GM12878 (cell line): ENCODE results near the gene CCDC85B. TPM values are rescaled to one million over a fixed set of nuclear protein-coding genes. Genes with fewer than 3 reads are reported as not detected.

ENCODE experiments used
- ATAC-seq: fragments of 200-7000 bp; cut with Tn5 transposase; 3 replicates; pipeline ENCODE4 v1.9.1; 2020; ENCODE audit warnings: mild to moderate bottlenecking, moderate library complexity
- BruUV-seq: library from RNA; stranded (reverse); fragments of 400-500 nt; replicated peaks from 2 replicates; lab custom pipeline; 2021; lab: Mats Ljungman, UMichigan
- CTCF ChIA-PET: fragments of 300-600 bp; sonication (Branson Sonifier 250); formaldehyde crosslinking; extraction: SDS; loops from one replicate; lab custom pipeline; 2021; ENCODE audit warnings: inconsistent platforms; lab: Yijun Ruan, JAX
- POLR2A ChIA-PET: fragments of 350-600 bp; formaldehyde crosslinking; extraction: SDS; loops from one replicate; lab custom pipeline; 2021; ENCODE audit warnings: inconsistent platforms; lab: Charles Lee
- RAD21 ChIA-PET: fragments of 300-600 bp; sonication (Branson Sonifier 250); formaldehyde crosslinking; loops from one replicate; lab custom pipeline; 2023; ENCODE audit warnings: antibody characterized with exemption; ENCODE audit not compliant: unreplicated experiment; lab: Charles Lee
- SMC1A ChIA-PET: fragments of 300-600 bp; sonication (Branson Sonifier 250); formaldehyde crosslinking; loops from one replicate; lab custom pipeline; 2023; ENCODE audit not compliant: unreplicated experiment, uncharacterized antibody; lab: Charles Lee
- DNase-seq: peaks from one replicate; pipeline ENCODE4 v3.0.0-alpha.2; 2011; ENCODE audit warnings: low read depth, low spot score
- FAIRE-seq: peaks from 3 replicates; lab custom pipeline; 2011; peaks lifted over from hg19 to GRCh38; lab: Jason Lieb, UNC
- H2AFZ ChIP-seq: 2 replicates; pipeline ENCODE4 v1.6.0; 2011; ENCODE audit warnings: low read depth, low read length, control low read depth; ENCODE audit not compliant: control insufficient read depth
- H3K27ac ChIP-seq: 2 replicates; pipeline ENCODE4 v1.5.1; 2011; ENCODE audit warnings: control low read depth; ENCODE audit not compliant: control insufficient read depth, insufficient read depth
- H3K27me3 ChIP-seq, 2 experiments: replicated peaks in 1 of 2; 2 replicates each; pipeline versions ENCODE4 v1.6.0 to v1.6.1; 2011; ENCODE audit warnings: low read length in 1 of 2; ENCODE audit not compliant: control insufficient read depth in 2 of 2, insufficient read depth in 2 of 2
- H3K36me3 ChIP-seq, 2 experiments: 2 replicates each; pipeline ENCODE4 v1.5.1; 2011; ENCODE audit warnings: low read length in 1 of 2; ENCODE audit not compliant: control insufficient read depth in 2 of 2, insufficient read depth in 2 of 2
- H3K4me1 ChIP-seq: 2 replicates; pipeline ENCODE4 v1.6.1; 2011; ENCODE audit warnings: mild to moderate bottlenecking, low read length, moderate library complexity, mixed read lengths; ENCODE audit not compliant: control insufficient read depth, insufficient read depth
- H3K4me2 ChIP-seq: 2 replicates; pipeline ENCODE4 v1.6.0; 2011; ENCODE audit warnings: control low read depth; ENCODE audit not compliant: control insufficient read depth, insufficient read depth
- H3K4me3 ChIP-seq: fragments of 200-600 bp; sonication (generic); 2 replicates; pipeline ENCODE4 v1.5.1; 2016
- H3K79me2 ChIP-seq: 2 replicates; pipeline ENCODE4 v1.6.0; 2011; ENCODE audit warnings: low read length; ENCODE audit not compliant: control insufficient read depth, insufficient read depth
- H3K9ac ChIP-seq: 2 replicates; pipeline ENCODE4 v1.8.0; 2011; ENCODE audit warnings: low read length, control low read depth, mixed read lengths; ENCODE audit not compliant: control insufficient read depth, insufficient read depth
- H3K9me3 ChIP-seq: replicated peaks from 3 replicates; pipeline ENCODE4 v1.5.1; 2011; ENCODE audit warnings: mild to moderate bottlenecking, low read length; ENCODE audit not compliant: control insufficient read depth, insufficient read depth
- H4K20me1 ChIP-seq: 2 replicates; pipeline ENCODE4 v1.6.0; 2011; ENCODE audit not compliant: control insufficient read depth, insufficient read depth
- CTCF ChIP-seq, 3 experiments: IDR thresholded peaks in 2 of 3; conservative IDR thresholded peaks in 1 of 3; 2 replicates each; pipeline ENCODE4 v1.5.1; 2011; ENCODE audit warnings: low read depth in 3 of 3, low read length in 3 of 3, mild to moderate bottlenecking in 3 of 3, control low read depth in 2 of 3, moderate library complexity in 2 of 3, inconsistent platforms in 1 of 3, mixed read lengths in 1 of 3; ENCODE audit not compliant: control insufficient read depth in 2 of 3, insufficient read depth in 1 of 3; ENCODE audit errors: extremely low read depth in 1 of 3
- ESRRA ChIP-seq: IDR thresholded peaks from 2 replicates; pipeline ENCODE4 v1.6.1; 2012; ENCODE audit warnings: mild to moderate bottlenecking, low read length, improper control_type of control experiment
- FOXM1 ChIP-seq: IDR thresholded peaks from 2 replicates; pipeline ENCODE4 v1.6.1; 2012; ENCODE audit warnings: low read depth, mild to moderate bottlenecking, inconsistent platforms, low read length, moderate library complexity
- MTA2 ChIP-seq: fragments of 450-650 bp; IDR thresholded peaks from 2 replicates; pipeline ENCODE4 v1.6.1; 2016; ENCODE audit warnings: low read depth, mild to moderate bottlenecking, moderate library complexity
- SMC3 ChIP-seq: IDR thresholded peaks from 2 replicates; pipeline ENCODE4 v1.6.1; 2011; ENCODE audit warnings: low read length, improper control_type of control experiment, borderline replicate concordance
- ZNF207 ChIP-seq: fragments of 450-650 bp; IDR thresholded peaks from 2 replicates; pipeline ENCODE4 v1.6.1; 2014; ENCODE audit warnings: antibody characterized with exemption, mild to moderate bottlenecking, borderline replicate concordance
- WGBS: methylation state at CpG from one replicate; pipeline ENCODE4 v1.1.6; 2016; ENCODE audit warnings: low lambda C conversion rate; ENCODE audit not compliant: insufficient replicate concordance, insufficient coverage; ENCODE audit errors: missing lambda C conversion rate; 5-methylcytosine and 5-hydroxymethylcytosine counted together
- in situ Hi-C: fragments of 300-500 bp; cut with MboI; formaldehyde crosslinking; loops from 9 replicates; pipeline ENCODE4 v1.14.3; 2018; ENCODE audit warnings: mixed read lengths
- intact Hi-C: fragments of 100-400 bp; cut with micrococcal nuclease; formaldehyde crosslinking; loops from one replicate; pipeline ENCODE4 v1.14.2; 2022; ENCODE audit not compliant: unreplicated experiment
- polyA plus RNA-seq, 11 experiments: library from polyadenylated mRNA; depleted of rRNA in 4 of 11; unstranded in 6 of 11; stranded (reverse) in 5 of 11; fragments of >200 nt; fragmentation: Nextera tagmentation in 4 of 11; fragmentation: Illumina TruSeq in 1 of 11; extraction: Ambion mirVana in 4 of 11; extraction: Trizol in 1 of 11; gene quantifications; 1 replicate in 1 of 11; 2 replicates in 10 of 11; pipeline versions ENCODE4 v1.2.1 to v1.2.3, GENCODE V29; 2011 to 2016; ENCODE audit warnings: inconsistent platforms in 2 of 11, missing spikeins in 2 of 11, low read depth in 1 of 11
- total RNA-seq, 4 experiments: library from RNA; depleted of rRNA in 3 of 4; stranded (reverse); fragments of >200 nt in 3 of 4; fragmentation: Illumina TruSeq in 1 of 4; extraction: Trizol in 1 of 4; gene quantifications; 2 replicates each; pipeline versions ENCODE4 v1.2.1 to v1.2.3, GENCODE V29; 2013 to 2021
- TF ChIP-seq, protein P1 (sequence below): fragments of 450-650 bp; IDR thresholded peaks from 2 replicates; pipeline ENCODE4 v1.6.1; 2018; ENCODE audit warnings: mild to moderate bottlenecking, low read depth, moderate library complexity; ENCODE audit not compliant: partially characterized antibody
- TF ChIP-seq, protein P2 (sequence below): fragments of 450-650 bp; IDR thresholded peaks from 2 replicates; pipeline ENCODE4 v1.6.1; 2017; ENCODE audit warnings: mild to moderate bottlenecking, moderate library complexity

CCDC85B gene
- total and polyA plus RNA-seq, 10 of the 15 experiments (the other 5 are each of a cell fraction or from before 2014, with no cell fraction given): 0.32 to 114 (median 49.5) TPM

DNA sequence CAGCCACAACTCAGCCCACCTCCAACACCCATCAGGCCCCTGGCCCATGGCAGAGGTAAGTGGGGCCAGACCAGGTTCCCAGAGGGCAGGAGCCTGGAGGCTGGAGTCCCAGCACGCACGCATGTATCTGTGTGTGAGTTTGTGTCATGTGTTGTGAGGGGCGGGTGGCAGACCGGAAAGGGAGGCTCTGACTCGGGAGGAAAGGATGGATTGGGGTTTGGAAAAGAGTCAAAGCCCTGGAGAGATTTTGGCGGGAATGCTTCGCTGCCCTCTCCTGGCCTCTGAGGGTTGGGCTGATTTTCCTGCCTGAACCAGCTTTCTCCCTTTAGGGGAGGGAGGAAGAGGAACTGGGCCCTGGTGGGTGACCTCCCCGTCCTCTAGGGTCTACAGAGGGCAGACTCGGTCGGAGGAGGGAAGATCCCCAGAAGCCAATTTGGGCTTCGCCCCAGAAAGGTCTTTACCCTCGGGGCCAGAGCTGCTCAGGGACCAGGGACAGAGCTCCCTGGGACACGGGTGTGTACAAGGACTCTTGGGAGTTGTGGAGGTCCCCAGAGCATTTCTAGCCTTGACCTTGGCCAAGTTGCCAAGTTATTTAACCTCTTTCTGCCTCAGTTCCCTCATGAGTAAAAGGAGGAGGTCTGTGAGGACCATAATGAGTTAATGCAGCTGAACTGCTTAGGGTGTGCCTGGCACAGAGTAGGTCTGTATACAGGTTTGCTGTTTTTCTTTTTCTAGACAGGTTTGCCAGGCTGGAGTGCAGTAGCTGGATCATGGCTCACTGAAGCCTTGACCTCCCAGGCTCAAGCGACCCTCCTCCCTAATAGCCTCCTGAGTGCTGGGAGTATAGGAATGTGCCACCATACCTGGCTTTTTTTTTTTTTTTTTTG is 21.5 kb downstream of the CCDC85B start:
- ChIA-PET RAD21 (interaction anchor here (1.5 to 2.1 kb wide), 4 partner anchors 13 to 27 kb away, joined by 7 to 18 read pairs (median 8); partner anchors contain the start of gene CCDC85B), SMC1A (interaction anchor here (0.7 to 3.2 kb wide), 7 partner anchors 10 to 110 kb away, joined by 3 to 24 read pairs (median 3); partner anchors contain the start of genes CCDC85B and FIBP), POLR2A (interaction anchor here (0.5 to 2.1 kb wide), 11 partner anchors 10 to 1567 kb away, joined by 3 to 34 read pairs (median 4); partner anchors contain the start of genes CCDC85B, FIBP and FOSL1), CTCF (interaction anchor here (1.0 to 6.5 kb wide), 8 partner anchors 10 to 30 kb away, joined by 3 to 89 read pairs (median 4); partner anchors contain the start of genes CCDC85B, FIBP and FOSL1)
- in situ Hi-C loops: no loop called here
- no peaks in the 10 kb centered on the region; a peak in 1 of 4 replicates for H3K36me3 ChIP-seq
- H2AFZ ChIP-seq: peak overlapping the region; percentile 11
- no TSS peak for BruUV-seq
- H3K4me1 ChIP-seq: peaks cover 32% of the 10 kb centered on the region
- 11% methylated on average over 14 of the region's 14 CpGs for WGBS
- FAIRE-seq (no peak), DNase-seq (no peak), ATAC-seq (peak; percentile 63)
- peaks cover 2% of the 10 kb centered on the region; the same call in 1 of the 2 replicates for H3K79me2 ChIP-seq
- no peaks in the 10 kb centered on the region for H4K20me1 ChIP-seq
- H3K9ac ChIP-seq: no peak overlapping the region
- H3K27ac ChIP-seq: peak overlapping the region; percentile 38; the same call in 1 of the 2 replicates
- no peak overlapping the region for H3K4me3 ChIP-seq
- intact Hi-C loops: no loop called here
- H3K4me2 ChIP-seq: no peak overlapping the region
- H3K9me3 ChIP-seq: no peaks in the 10 kb centered on the region
- H3K27me3 ChIP-seq: no peaks in the 10 kb centered on the region
- TF ChIP-seq SMC3 (peak; percentile 15; the same call in 1 of the 2 replicates), ZNF207 (no peak), MTA2 (no peak), CTCF (IDR thresholded peaks at IDR 0.05 in 2 of 3, conservative IDR thresholded peaks at IDR 0.05 in 1 of 3; ENCODE audit: control insufficient read depth in 2 of 3, extremely low read depth in 1 of 3, insufficient read depth in 1 of 3, low read depth in 3 of 3, low read length in 3 of 3) (peak in 2 of 3 experiments; percentile 26 to 37; a peak in 3 of 6 replicates), FOXM1 (no peak), ESRRA (0 out of 2 replicates have a peak, but pooled peaks have one; percentile 37)
- TF ChIP-seq, protein P1, sequence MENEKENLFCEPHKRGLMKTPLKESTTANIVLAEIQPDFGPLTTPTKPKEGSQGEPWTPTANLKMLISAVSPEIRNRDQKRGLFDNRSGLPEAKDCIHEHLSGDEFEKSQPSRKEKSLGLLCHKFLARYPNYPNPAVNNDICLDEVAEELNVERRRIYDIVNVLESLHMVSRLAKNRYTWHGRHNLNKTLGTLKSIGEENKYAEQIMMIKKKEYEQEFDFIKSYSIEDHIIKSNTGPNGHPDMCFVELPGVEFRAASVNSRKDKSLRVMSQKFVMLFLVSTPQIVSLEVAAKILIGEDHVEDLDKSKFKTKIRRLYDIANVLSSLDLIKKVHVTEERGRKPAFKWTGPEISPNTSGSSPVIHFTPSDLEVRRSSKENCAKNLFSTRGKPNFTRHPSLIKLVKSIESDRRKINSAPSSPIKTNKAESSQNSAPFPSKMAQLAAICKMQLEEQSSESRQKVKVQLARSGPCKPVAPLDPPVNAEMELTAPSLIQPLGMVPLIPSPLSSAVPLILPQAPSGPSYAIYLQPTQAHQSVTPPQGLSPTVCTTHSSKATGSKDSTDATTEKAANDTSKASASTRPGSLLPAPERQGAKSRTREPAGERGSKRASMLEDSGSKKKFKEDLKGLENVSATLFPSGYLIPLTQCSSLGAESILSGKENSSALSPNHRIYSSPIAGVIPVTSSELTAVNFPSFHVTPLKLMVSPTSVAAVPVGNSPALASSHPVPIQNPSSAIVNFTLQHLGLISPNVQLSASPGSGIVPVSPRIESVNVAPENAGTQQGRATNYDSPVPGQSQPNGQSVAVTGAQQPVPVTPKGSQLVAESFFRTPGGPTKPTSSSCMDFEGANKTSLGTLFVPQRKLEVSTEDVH: peak; percentile 78
- TF ChIP-seq, protein P2, sequence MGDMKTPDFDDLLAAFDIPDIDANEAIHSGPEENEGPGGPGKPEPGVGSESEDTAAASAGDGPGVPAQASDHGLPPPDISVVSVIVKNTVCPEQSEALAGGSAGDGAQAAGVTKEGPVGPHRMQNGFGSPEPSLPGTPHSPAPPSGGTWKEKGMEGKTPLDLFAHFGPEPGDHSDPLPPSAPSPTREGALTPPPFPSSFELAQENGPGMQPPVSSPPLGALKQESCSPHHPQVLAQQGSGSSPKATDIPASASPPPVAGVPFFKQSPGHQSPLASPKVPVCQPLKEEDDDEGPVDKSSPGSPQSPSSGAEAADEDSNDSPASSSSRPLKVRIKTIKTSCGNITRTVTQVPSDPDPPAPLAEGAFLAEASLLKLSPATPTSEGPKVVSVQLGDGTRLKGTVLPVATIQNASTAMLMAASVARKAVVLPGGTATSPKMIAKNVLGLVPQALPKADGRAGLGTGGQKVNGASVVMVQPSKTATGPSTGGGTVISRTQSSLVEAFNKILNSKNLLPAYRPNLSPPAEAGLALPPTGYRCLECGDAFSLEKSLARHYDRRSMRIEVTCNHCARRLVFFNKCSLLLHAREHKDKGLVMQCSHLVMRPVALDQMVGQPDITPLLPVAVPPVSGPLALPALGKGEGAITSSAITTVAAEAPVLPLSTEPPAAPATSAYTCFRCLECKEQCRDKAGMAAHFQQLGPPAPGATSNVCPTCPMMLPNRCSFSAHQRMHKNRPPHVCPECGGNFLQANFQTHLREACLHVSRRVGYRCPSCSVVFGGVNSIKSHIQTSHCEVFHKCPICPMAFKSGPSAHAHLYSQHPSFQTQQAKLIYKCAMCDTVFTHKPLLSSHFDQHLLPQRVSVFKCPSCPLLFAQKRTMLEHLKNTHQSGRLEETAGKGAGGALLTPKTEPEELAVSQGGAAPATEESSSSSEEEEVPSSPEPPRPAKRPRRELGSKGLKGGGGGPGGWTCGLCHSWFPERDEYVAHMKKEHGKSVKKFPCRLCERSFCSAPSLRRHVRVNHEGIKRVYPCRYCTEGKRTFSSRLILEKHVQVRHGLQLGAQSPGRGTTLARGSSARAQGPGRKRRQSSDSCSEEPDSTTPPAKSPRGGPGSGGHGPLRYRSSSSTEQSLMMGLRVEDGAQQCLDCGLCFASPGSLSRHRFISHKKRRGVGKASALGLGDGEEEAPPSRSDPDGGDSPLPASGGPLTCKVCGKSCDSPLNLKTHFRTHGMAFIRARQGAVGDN: 0 out of 2 replicates have a peak, but pooled peaks have one; percentile 21
